Endothelial cell of umbilical vein (primary cell): ENCODE measurements around the gene U2AF2. TPM values are rescaled to one million over a fixed set of nuclear protein-coding genes. Genes with fewer than 3 reads are reported as not detected.

Source experiments
- BruUV-seq: library from RNA; stranded (reverse); fragments of 400-500 nt; replicated peaks from 2 replicates; lab custom pipeline; 2021; lab: Mats Ljungman, UMichigan
- CTCF ChIA-PET: fragments of 300-600, 350-600 bp; sonication (Branson Sonifier 250); formaldehyde crosslinking; loops from one replicate; lab custom pipeline; 2021; ENCODE audit warnings: antibody characterized with exemption, inconsistent platforms; lab: Charles Lee
- POLR2A ChIA-PET: fragments of 300-600, 350-600 bp; sonication (Branson Sonifier 250); formaldehyde crosslinking; loops from one replicate; lab custom pipeline; 2021; ENCODE audit warnings: antibody characterized with exemption, inconsistent platforms; lab: Charles Lee
- DNase-seq: peaks from one replicate; pipeline ENCODE4 v3.0.0-alpha.2; 2011; ENCODE audit warnings: low read depth, low spot score
- FAIRE-seq: peaks from 2 replicates; lab custom pipeline; 2011; peaks lifted over from hg19 to GRCh38; lab: Jason Lieb, UNC
- H2AFZ ChIP-seq: 2 replicates; pipeline ENCODE4 v1.6.0; 2012; ENCODE audit warnings: low read depth, low read length, control low read depth, inconsistent platforms
- H3K27ac ChIP-seq: 2 replicates; pipeline ENCODE4 v1.5.1; 2011; ENCODE audit warnings: low read depth, mild to moderate bottlenecking, control low read depth, low read length, moderate library complexity; ENCODE audit not compliant: insufficient read depth
- H3K27me3 ChIP-seq, 2 experiments: 2 replicates each; pipeline versions ENCODE4 v1.6.0 to v1.6.1; 2011; ENCODE audit warnings: low read length in 2 of 2, mixed read lengths in 1 of 2; ENCODE audit not compliant: control insufficient read depth in 2 of 2, insufficient read depth in 2 of 2
- H3K36me3 ChIP-seq, 2 experiments: 2 replicates in 1 of 2; 3 replicates in 1 of 2; pipeline ENCODE4 v1.5.1; 2011; ENCODE audit warnings: low read length in 2 of 2, mild to moderate bottlenecking in 1 of 2, moderate library complexity in 1 of 2; ENCODE audit not compliant: control insufficient read depth in 2 of 2, insufficient read depth in 2 of 2; ENCODE audit errors: extremely low read depth in 1 of 2
- H3K4me1 ChIP-seq: 3 replicates; pipeline ENCODE4 v1.5.1; 2011; ENCODE audit warnings: mild to moderate bottlenecking, low read length; ENCODE audit not compliant: control insufficient read depth, insufficient read depth; ENCODE audit errors: extremely low read depth
- H3K4me2 ChIP-seq: 2 replicates; pipeline ENCODE4 v1.6.1; 2011; ENCODE audit warnings: low read length, control low read depth, mixed read lengths; ENCODE audit not compliant: insufficient read depth
- H3K4me3 ChIP-seq, 3 experiments: fragments of 200-600 bp in 1 of 3; sonication (generic), shearing (Covaris generic) in 1 of 3; replicated peaks in 1 of 3; 2 replicates each; pipeline ENCODE4 v1.5.1; 2011 to 2016; ENCODE audit warnings: control low read depth in 3 of 3, low read length in 3 of 3, mild to moderate bottlenecking in 2 of 3, inconsistent platforms in 1 of 3, low read depth in 1 of 3, moderate library complexity in 1 of 3; ENCODE audit not compliant: insufficient read depth in 1 of 3
- H3K79me2 ChIP-seq: 2 replicates; pipeline ENCODE4 v1.6.0; 2012; ENCODE audit warnings: low read length, inconsistent platforms; ENCODE audit not compliant: control insufficient read depth, insufficient read depth
- H3K9ac ChIP-seq: replicated peaks from 2 replicates; pipeline ENCODE3; 2011; ENCODE audit warnings: low read length, control low read depth; ENCODE audit not compliant: insufficient read depth; ENCODE audit errors: extremely low read depth
- H3K9me1 ChIP-seq: replicated peaks from 3 replicates; pipeline ENCODE4 v1.6.0; 2011; ENCODE audit warnings: mild to moderate bottlenecking, low read length; ENCODE audit not compliant: control insufficient read depth, insufficient read depth; ENCODE audit errors: extremely low read depth
- H3K9me3 ChIP-seq: replicated peaks from 2 replicates; pipeline ENCODE4 v1.5.1; 2012; ENCODE audit warnings: low read length, inconsistent platforms; ENCODE audit not compliant: control insufficient read depth, insufficient read depth
- H4K20me1 ChIP-seq: replicated peaks from 2 replicates; pipeline ENCODE3; 2011; ENCODE audit warnings: mild to moderate bottlenecking, low read length; ENCODE audit not compliant: control insufficient read depth, insufficient read depth; ENCODE audit errors: extremely low read depth
- EZH2 ChIP-seq: IDR thresholded peaks from 2 replicates; pipeline ENCODE4 v1.6.1; 2012; ENCODE audit warnings: borderline replicate concordance, low read depth, mild to moderate bottlenecking, moderate library complexity, low read length, inconsistent platforms; ENCODE audit not compliant: severe bottlenecking
- FOS ChIP-seq: IDR thresholded peaks from 2 replicates; pipeline ENCODE4 v1.6.1; 2011; ENCODE audit warnings: mild to moderate bottlenecking, low read length, moderate library complexity, borderline replicate concordance; ENCODE audit not compliant: insufficient read depth
- GATA2 ChIP-seq: IDR thresholded peaks from 2 replicates; pipeline ENCODE4 v1.7.0; 2011; ENCODE audit warnings: low read depth, mild to moderate bottlenecking, moderate library complexity, mixed read lengths, low read length; ENCODE audit not compliant: insufficient read length, insufficient read depth
- JUN ChIP-seq: IDR thresholded peaks from 2 replicates; pipeline ENCODE4 v1.6.1; 2011; ENCODE audit warnings: borderline replicate concordance, low read depth; ENCODE audit not compliant: insufficient read length, insufficient read depth
- MAX ChIP-seq: IDR thresholded peaks from 2 replicates; pipeline ENCODE4 v1.6.1; 2011; ENCODE audit not compliant: insufficient read depth, insufficient read length
- MYC ChIP-seq: IDR thresholded peaks from one replicate; pipeline ENCODE4 v1.6.1; 2011; ENCODE audit warnings: mild to moderate bottlenecking, low read depth, low read length
- POLR2A ChIP-seq: IDR thresholded peaks from 2 replicates; pipeline ENCODE4 v1.6.1; 2012; ENCODE audit warnings: low read depth, mild to moderate bottlenecking, control low read depth, low read length
- POLR2AphosphoS5 ChIP-seq: IDR thresholded peaks from 2 replicates; pipeline ENCODE4 v1.6.1; 2012; ENCODE audit warnings: low read depth, mild to moderate bottlenecking, control low read depth, low read length, moderate library complexity; ENCODE audit not compliant: insufficient read depth
- dilution Hi-C: fragments of 300-500 bp; cut with MboI; formaldehyde crosslinking; loops from one replicate; pipeline ENCODE4 v1.15.0; 2019; ENCODE audit warnings: low sequenced_read_pairs; ENCODE audit not compliant: extremely low pct_ligation_motif_present
- intact Hi-C: fragments of 100-400 bp; cut with micrococcal nuclease; formaldehyde crosslinking; loops from one replicate; pipeline ENCODE4 v1.10.0; 2022
- polyA plus RNA-seq, 4 experiments: library from polyadenylated mRNA; depleted of rRNA in 3 of 4; stranded (reverse) in 3 of 4; unstranded in 1 of 4; fragments of >200 nt; gene quantifications; 2 replicates each; pipeline versions ENCODE4 v1.2.1 to v1.2.3, GENCODE V29; 2011 to 2012; ENCODE audit warnings: missing spikeins in 1 of 4
- total RNA-seq: library from RNA; stranded (reverse); gene quantifications from 2 replicates; pipeline ENCODE4 v1.2.3, GENCODE V29; 2021
- TF ChIP-seq, protein P1 (sequence below), 2 donors: IDR thresholded peaks; 1 replicate in 1 of 2; 2 replicates in 1 of 2; pipeline ENCODE4 v1.5.1; 2011; ENCODE audit warnings: low read length in 2 of 2, mild to moderate bottlenecking in 2 of 2, moderate library complexity in 2 of 2, control low read depth in 1 of 2, inconsistent platforms in 1 of 2, low read depth in 1 of 2; ENCODE audit not compliant: insufficient read depth in 1 of 2; ENCODE audit errors: extremely low read depth in 1 of 2

Gene U2AF2
- total and polyA plus RNA-seq, 2 donors (not counting 3 experiments of a cell fraction or from before 2014, with no cell fraction given), result 183 to 259 TPM

GRCh38 chr19:55691561-55692481 is 37.0 kb downstream of the U2AF2 start:
- Histone ChIP-seq H3K36me3 (peaks cover 4 to 59% of the 10 kb centered on the region in 2 experiments), H3K4me1 (no peaks in the 10 kb centered on the region), H3K9ac (no peak overlapping the region), H3K4me2 (no peak overlapping the region), H3K4me3 (no peak overlapping the region), H3K27me3 (no peaks in the 10 kb centered on the region), H4K20me1 (no peaks in the 10 kb centered on the region), H2AFZ (no peak overlapping the region), H3K9me1 (no peaks in the 10 kb centered on the region), H3K27ac (no peak overlapping the region), H3K9me3 (no peaks in the 10 kb centered on the region), H3K79me2 (peaks cover 4% of the 10 kb centered on the region)
- FAIRE-seq (no peak), DNase-seq (no peak)
- dilution Hi-C loops, result no loop called here
- intact Hi-C loops, result no loop called here
- POLR2A ChIA-PET, result no interaction called here
- BruUV-seq, result no TSS peak
- CTCF ChIA-PET, result interaction anchor here (0.6 kb wide), 1 partner anchor 754 kb away, joined by 4 read pairs; no protein-coding TSS in a partner anchor
- TF ChIP-seq POLR2A, result no peak
- TF ChIP-seq, protein P1, sequence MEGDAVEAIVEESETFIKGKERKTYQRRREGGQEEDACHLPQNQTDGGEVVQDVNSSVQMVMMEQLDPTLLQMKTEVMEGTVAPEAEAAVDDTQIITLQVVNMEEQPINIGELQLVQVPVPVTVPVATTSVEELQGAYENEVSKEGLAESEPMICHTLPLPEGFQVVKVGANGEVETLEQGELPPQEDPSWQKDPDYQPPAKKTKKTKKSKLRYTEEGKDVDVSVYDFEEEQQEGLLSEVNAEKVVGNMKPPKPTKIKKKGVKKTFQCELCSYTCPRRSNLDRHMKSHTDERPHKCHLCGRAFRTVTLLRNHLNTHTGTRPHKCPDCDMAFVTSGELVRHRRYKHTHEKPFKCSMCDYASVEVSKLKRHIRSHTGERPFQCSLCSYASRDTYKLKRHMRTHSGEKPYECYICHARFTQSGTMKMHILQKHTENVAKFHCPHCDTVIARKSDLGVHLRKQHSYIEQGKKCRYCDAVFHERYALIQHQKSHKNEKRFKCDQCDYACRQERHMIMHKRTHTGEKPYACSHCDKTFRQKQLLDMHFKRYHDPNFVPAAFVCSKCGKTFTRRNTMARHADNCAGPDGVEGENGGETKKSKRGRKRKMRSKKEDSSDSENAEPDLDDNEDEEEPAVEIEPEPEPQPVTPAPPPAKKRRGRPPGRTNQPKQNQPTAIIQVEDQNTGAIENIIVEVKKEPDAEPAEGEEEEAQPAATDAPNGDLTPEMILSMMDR (IDR thresholded peaks at IDR 0.05; ENCODE audit: extremely low read depth in 1 of 2, insufficient read depth in 1 of 2, low read depth in 1 of 2, low read length in 2 of 2), result no peak
- no peak for TF ChIP-seq FOS
- TF ChIP-seq MYC, result no peak
- no peak for TF ChIP-seq JUN
- no peak for TF ChIP-seq GATA2
- TF ChIP-seq POLR2AphosphoS5, result no peak
- no peak for TF ChIP-seq EZH2
- TF ChIP-seq MAX, result no peak
